Upper lobe of right lung (tissue), 1 donor: ENCODE measurements around the gene HBG1. TPM values are rescaled to one million over a fixed set of nuclear protein-coding genes. Genes with fewer than 3 reads are reported as not detected.
"Not testable (repeated sequence)": the region's sequence is repeated elsewhere in the genome, so short reads cannot be mapped to it uniquely, and the experiment has no call there.

Experiments used
- ATAC-seq: fragments of 200-7000 bp; cut with Tn5 transposase; one replicate; pipeline ENCODE4 v1.9.1; 2020; ENCODE audit warnings: mild to moderate bottlenecking, moderate library complexity
- DNase-seq: peaks from one replicate; pipeline ENCODE4 v3.0.0-alpha.2; 2020
- H3K27ac ChIP-seq: fragments of 200-600 bp; one replicate; pipeline ENCODE4 v1.8.0; 2022
- H3K27me3 ChIP-seq: fragments of 200-600 bp; one replicate; pipeline ENCODE4 v1.8.0; 2022; ENCODE audit warnings: mild to moderate bottlenecking
- H3K36me3 ChIP-seq: fragments of 200-600 bp; one replicate; pipeline ENCODE4 v1.8.0; 2022
- H3K4me1 ChIP-seq: fragments of 200-600 bp; one replicate; pipeline ENCODE4 v1.8.0; 2022
- H3K4me3 ChIP-seq: fragments of 200-600 bp; one replicate; pipeline ENCODE4 v1.8.0; 2022; ENCODE audit warnings: mild to moderate bottlenecking
- H3K9me3 ChIP-seq: fragments of 200-600 bp; one replicate; pipeline ENCODE4 v1.8.0; 2022
- intact Hi-C: fragments of 100-400 bp; cut with DNase I; formaldehyde crosslinking; loops from one replicate; pipeline ENCODE4 v1.11.0; 2022
- long read RNA-seq: library from polyadenylated mRNA; unstranded; transcript quantifications from one replicate; pipeline ENCODE4 v2.0.0, GENCODE V29; 2021
- total RNA-seq: library from RNA; stranded (reverse); fragmentation: NEBNext Ultra II Directional; extraction: Animal tissue kit (Norgen Biotek cat#: 25700); gene quantifications from one replicate; pipeline ENCODE4 v1.2.1, GENCODE V29; 2021
- TF ChIP-seq, protein P1 (sequence below): fragments of 200-600 bp; IDR thresholded peaks from one replicate; pipeline ENCODE4 v1.8.0; 2022; ENCODE audit warnings: antibody characterized with exemption
- donor health status: DM: no; HTN: yes; CAD: no; lungs with severe emphysema.

Gene HBG1
- not detected for total RNA-seq
- long read RNA-seq: 0 reads

GRCh38 chr11:5249807-5250396 lies at the start of gene HBG1:
TSS of gene HBG1 (minus strand) at chr11:5249857. CDS start at chr11:5249804, 53 bp downstream.
- H3K4me1 ChIP-seq, H3K4me3 ChIP-seq, DNase-seq, H3K9me3 ChIP-seq, ATAC-seq, H3K36me3 ChIP-seq, H3K27ac ChIP-seq, intact Hi-C loops, H3K27me3 ChIP-seq: not testable (repeated sequence)

DNA sequence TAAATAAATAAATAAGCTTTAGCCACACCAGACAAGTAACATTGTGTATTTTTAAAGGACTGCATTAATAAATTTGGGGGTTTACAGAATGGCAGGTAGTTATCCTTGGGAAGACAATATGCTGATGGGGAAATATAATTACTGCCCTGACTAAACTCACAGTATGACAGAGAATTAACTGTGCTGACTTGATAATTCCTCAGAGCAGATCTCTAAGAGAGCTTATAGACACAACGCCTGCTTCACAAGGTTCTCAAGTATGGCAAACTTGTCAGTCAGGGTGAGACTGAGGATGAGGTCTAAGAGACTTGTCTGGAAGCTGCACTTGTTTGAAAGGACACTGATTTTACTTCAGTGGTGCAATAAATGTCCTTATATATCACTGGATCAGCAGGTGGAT lies 48.8 kb upstream of the HBG1 start:
- TF ChIP-seq, protein P1, sequence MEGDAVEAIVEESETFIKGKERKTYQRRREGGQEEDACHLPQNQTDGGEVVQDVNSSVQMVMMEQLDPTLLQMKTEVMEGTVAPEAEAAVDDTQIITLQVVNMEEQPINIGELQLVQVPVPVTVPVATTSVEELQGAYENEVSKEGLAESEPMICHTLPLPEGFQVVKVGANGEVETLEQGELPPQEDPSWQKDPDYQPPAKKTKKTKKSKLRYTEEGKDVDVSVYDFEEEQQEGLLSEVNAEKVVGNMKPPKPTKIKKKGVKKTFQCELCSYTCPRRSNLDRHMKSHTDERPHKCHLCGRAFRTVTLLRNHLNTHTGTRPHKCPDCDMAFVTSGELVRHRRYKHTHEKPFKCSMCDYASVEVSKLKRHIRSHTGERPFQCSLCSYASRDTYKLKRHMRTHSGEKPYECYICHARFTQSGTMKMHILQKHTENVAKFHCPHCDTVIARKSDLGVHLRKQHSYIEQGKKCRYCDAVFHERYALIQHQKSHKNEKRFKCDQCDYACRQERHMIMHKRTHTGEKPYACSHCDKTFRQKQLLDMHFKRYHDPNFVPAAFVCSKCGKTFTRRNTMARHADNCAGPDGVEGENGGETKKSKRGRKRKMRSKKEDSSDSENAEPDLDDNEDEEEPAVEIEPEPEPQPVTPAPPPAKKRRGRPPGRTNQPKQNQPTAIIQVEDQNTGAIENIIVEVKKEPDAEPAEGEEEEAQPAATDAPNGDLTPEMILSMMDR: no peak
- Histone ChIP-seq H3K4me1 (no peaks in the 10 kb centered on the region), H3K27me3 (no peaks in the 10 kb centered on the region), H3K9me3 (no peaks in the 10 kb centered on the region), H3K4me3 (no peak overlapping the region), H3K27ac (no peak overlapping the region), H3K36me3 (no peaks in the 10 kb centered on the region)
- ATAC-seq: no peak
- no peak for DNase-seq
- intact Hi-C loops: no loop called here

- Histone ChIP-seq H3K9me3 (no peaks in the 10 kb centered on the region), H3K27me3 (no peaks in the 10 kb centered on the region), H3K27ac (no peak overlapping the region), H3K4me1 (no peaks in the 10 kb centered on the region), H3K36me3 (no peaks in the 10 kb centered on the region), H3K4me3 (no peak overlapping the region)
- no peak for DNase-seq
- no peak for ATAC-seq
- intact Hi-C loops: no loop called here
- TF ChIP-seq, protein P1: no peak
Observed at GRCh38 chr11:5297721-5298323, 48.2 kb upstream of the HBG1 start.

- intact Hi-C loops, H3K27ac ChIP-seq, H3K9me3 ChIP-seq, H3K27me3 ChIP-seq, H3K36me3 ChIP-seq, ATAC-seq, DNase-seq, H3K4me3 ChIP-seq, H3K4me1 ChIP-seq: not testable (repeated sequence)
Observed at GRCh38 chr11:5294342-5294995, 44.8 kb upstream of the HBG1 start.

DNA sequence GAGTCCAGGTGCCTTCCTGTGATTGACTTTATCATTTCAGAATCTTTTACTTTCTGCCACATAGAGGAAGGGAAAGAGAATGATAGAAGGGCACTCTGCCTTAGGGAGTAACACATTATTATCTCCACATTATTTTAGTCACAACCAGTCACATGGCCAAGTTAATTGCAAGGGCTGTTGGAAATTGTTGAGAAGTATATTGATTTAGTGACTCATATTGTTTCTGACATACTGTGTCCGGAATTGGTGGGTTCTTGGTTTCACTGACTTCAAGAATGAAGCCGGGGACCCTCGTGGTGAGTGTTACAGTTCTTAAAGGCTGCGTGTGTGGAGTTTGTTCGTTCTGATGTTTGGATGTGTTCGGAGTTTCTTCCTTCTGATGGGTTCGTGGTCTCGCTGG lies 43.4 kb upstream of the HBG1 start:
- H3K36me3 ChIP-seq: no peaks in the 10 kb centered on the region
- DNase-seq (no peak), ATAC-seq (no peak)
- TF ChIP-seq, protein P1: no peak
- no peak overlapping the region for H3K27ac ChIP-seq
- no peaks in the 10 kb centered on the region for H3K4me1 ChIP-seq
- H3K4me3 ChIP-seq: no peak overlapping the region
- no peaks in the 10 kb centered on the region for H3K9me3 ChIP-seq
- intact Hi-C loops: no loop called here
- no peaks in the 10 kb centered on the region for H3K27me3 ChIP-seq

DNA sequence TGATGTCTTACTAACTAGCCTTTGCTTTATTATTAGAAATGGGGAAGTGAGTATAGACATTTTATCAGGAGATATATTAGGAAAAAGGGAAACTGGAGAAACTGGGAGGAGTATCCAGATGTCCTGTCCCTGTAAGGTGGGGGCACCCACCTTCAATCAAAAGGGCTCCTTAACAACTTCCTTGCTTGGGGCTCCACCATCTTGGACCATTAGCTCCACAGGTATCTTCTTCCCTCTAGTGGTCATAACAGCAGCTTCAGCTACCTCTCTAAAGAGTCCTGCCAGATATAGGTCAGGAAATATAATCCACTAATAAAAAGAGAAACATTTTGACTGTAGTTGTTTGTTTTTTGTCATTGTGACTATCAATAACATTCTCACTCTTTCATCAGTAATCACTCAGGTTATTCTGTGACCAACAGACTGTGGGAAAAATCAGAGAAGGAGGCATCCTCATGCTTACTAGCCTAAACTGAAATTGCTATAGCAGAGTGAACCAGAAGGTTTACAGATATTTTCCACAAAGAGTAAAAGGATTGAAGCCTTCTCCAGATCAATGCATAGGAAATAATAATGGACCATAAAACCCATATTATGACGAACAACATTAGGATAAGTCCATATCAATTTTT lies 41.7 kb upstream of the HBG1 start:
- TF ChIP-seq, protein P1: peak; percentile 24
- no peaks in the 10 kb centered on the region for H3K4me1 ChIP-seq
- DNase-seq (no peak), ATAC-seq (peak; percentile 30)
- no peaks in the 10 kb centered on the region for H3K36me3 ChIP-seq
- no peaks in the 10 kb centered on the region for H3K27me3 ChIP-seq
- H3K9me3 ChIP-seq: no peaks in the 10 kb centered on the region
- H3K27ac ChIP-seq: no peak overlapping the region
- intact Hi-C loops: no loop called here
- H3K4me3 ChIP-seq: no peak overlapping the region
